GM21717 (cell line): ENCODE measurements around the gene ITFG2.

Experiments used
- ATAC-seq: cut with Tn5 transposase; IDR thresholded peaks from one replicate; pipeline ENCODE4 v1.9.1; 2021; ENCODE audit warnings: mild to moderate bottlenecking, moderate library complexity; ENCODE audit not compliant: unreplicated experiment

Gene ITFG2

GRCh38 chr12:2826721-2827515 lies 14.4 kb downstream of the ITFG2 start:
- no peak for ATAC-seq

- no peak for ATAC-seq
Observed at GRCh38 chr12:2829275-2829674, 16.8 kb downstream of the ITFG2 start.

GRCh38 chr12:2832550-2833127 lies 20.2 kb downstream of the ITFG2 start:
- no peak for ATAC-seq

GRCh38 chr12:2833327-2833726 lies 20.9 kb downstream of the ITFG2 start:
- ATAC-seq = no peak

DNA sequence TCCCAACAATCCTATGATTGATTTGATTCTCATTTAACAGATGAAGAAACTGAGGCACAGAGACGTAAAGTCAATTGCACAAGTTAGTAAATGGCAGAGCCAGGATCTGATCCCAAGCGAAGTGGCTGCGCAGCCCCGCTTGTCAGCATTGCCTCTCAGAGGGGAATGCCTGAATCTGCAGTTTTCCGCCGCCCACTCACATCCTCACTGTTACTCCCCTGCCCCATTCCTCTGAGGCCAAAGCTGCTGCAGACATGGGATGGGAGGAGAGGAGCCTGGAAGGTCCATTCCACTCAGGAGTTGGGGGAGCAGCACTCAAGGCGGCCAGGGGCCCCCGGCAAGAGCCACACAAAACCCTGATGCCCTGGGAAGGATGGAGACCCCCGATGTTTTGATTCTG lies 21.3 kb downstream of the ITFG2 start:
- no peak for ATAC-seq

GRCh38 chr12:2834581-2835491 lies 22.4 kb downstream of the ITFG2 start, which contains the start of gene NRIP2:
NRIP2 (minus strand) TSS chr12:2835035; CDS start chr12:2834983, 52 bp downstream.
- no peak for ATAC-seq

DNA sequence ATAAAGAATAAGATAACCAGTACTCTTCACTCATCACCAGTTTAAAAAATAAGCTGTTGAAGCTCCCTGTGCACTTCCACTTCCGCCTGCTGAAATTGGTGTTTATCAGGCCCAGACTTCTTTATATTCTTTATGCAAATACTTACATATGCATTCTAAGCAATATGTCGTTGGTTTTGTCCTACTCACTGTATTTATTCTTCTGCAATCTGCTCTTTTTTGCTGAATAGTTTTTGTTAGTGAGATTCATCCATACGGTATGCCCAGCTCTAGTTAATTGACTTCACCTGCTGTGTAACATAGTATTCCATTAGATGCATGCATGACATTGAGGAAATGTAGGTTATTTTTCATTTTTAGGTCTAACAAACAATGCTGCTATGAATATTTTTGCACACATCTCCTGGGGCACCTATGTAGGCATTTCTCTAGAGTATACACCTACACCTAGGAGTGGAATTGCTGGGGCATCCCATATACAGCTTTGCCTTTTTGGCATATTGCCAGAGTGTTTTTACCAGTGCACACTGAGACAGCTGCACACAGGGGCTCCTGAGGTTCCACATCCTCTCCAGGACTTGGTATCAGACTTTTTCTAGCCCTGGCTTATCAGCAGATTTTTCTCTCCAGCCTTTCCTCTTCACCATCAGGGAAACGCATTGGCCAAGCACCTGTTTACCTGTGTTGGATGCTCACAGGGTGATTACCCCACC lies 23.4 kb downstream of the ITFG2 start:
- ATAC-seq = no peak

DNA sequence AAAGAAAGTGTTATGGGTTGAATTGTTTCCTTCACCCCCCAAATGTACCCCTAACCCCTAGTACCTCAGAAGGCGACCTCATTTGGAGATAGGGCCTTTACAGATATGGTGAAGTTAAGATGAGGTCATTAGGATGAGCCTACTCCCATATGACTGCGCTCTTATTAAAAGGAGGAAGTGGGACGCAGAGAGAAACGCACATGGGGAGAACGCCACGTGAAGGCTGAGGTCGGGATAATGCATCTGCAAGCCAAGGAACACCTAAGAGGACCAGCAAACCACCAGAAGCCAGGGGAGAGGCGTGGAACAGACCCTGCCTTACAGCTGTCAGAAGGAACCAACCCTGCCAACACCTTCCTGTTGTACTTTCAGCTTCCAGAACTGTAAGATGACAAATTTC lies 24.1 kb downstream of the ITFG2 start:
- no peak for ATAC-seq

DNA sequence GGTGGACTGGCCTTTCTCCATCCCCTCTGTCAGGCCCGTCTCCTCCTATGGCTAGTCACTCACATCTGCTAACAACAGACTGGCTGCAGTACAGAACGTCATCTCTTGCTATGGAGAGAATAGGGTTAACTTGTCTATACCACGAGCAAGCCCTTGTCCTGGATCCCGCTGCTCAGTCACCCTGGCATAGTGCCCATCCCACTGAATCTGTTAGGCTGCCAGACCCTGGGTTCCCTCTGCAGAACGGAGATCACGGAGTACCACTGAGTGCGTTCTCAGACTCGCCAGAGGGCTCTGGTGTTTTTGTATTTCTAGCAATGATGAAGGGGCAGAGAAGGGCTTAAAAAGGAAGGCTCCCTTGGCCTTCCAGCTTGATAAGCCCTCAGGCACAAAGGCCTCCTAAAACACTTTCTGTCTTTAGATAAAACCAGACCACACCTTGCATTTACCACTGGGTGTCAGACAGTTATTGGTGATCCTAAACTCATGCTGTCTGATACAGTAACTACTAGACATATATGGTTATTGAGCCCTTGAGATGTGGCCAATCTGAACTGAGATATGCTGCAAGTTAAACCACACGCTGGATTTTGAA lies 28.7 kb downstream of the ITFG2 start:
- ATAC-seq = no peak

- ATAC-seq = no peak
Observed at GRCh38 chr12:2842948-2843347, 30.5 kb downstream of the ITFG2 start.

- no peak for ATAC-seq
Observed at GRCh38 chr12:2844786-2845185, 32.3 kb downstream of the ITFG2 start.

- no peak for ATAC-seq
Observed at GRCh38 chr12:2845280-2845679, 32.8 kb downstream of the ITFG2 start.

DNA sequence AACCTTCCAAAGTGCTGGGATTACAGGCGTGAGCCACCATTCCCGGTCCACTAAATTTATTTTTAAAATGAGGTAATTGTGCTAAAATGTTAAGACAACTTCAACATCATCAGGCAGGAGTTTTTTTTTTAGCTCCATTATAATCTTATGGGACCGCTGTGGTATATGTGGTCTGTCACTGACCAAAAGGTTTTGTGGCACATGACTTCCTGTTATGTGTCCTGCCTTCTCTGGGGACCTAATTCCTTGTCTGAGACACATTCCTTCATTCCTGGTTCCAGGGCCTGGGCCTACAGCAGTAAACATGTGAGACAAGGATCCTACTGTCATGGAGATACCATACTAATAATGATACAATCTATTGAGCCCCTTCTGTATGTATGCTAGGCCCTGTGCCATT lies 39.5 kb downstream of the ITFG2 start:
- ATAC-seq = no peak

- ATAC-seq = no peak
Observed at GRCh38 chr12:2853626-2854025, 41.2 kb downstream of the ITFG2 start.

DNA sequence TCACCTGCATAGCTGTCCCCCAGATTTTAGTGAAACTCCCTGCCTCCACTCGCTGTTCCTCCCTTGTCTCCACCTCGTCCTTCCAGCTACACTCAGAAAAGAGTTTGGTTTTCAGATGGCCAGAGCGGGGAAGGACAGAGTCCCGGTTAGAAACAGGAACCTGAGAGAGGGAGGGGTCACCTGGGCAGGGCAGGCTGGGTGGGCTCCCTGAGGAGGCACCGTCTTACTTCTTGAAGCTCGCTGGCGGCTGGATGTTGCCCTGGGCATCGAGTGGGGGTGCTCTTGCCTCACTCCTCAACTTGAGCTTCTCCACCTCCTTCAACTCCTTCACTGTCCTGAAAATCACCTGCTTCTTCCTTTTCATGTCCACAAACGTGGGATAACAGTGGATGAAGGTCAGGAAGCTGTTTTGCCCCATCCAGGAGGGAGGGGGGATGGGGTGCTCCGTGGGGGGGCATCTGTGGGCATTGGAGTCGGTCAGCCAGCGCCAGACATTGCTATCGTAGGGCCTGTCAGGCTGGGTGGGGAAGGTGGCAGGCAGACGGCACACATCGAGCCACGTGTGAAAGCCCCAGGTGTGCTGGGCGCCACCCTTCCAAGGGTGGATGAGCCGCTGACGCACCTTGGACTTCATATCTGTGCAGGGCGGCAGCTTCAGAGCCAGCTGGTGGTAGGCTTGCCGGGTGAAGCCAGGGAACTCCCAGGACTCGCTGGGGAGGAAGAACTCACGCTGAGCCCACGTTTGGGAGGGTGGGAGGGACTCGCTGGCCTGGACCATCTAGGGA lies 42.4 kb downstream of the ITFG2 start:
- ATAC-seq = no peak

DNA sequence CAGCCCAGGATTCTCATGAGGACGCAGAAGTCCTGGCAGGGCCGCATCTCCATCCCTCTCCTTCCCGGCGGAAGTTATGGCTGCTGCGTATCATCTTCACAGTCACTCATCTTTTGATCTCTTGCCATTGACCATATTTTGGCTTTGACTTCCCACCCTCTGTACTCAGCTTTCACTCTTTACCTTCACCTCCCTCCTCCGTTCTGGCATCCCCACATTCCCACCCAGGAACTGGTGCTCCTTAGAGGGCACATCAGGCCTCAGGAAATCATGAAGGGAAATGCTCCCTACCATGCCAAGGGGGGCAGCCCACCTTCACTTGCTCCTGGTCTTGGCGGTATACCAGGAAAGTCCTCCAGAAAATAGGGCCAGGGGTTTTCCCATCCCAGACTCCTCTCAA lies 43.1 kb downstream of the ITFG2 start:
- ATAC-seq = no peak

- ATAC-seq = no peak
Observed at GRCh38 chr12:2856051-2856450, 43.6 kb downstream of the ITFG2 start.

DNA sequence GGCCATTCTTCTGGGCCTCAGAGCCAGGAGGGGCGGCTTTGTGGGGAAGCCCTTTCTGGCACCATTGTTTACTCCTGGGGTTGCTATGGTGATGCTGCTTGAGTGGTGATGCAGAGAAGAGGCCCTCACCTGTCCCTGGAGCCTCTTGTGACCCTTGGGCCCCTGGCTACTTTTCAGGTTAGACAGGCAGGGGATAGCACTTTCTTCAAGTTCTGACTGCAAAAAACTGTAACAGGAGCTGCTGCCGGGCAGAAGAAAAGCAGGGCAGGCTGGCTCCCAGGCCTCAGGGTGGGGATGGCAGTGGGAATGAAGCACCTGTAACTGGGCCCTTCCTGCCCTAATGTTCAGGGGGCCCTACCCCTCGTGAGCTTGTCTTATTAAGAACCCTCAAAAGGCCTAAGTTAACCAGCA lies 44.6 kb downstream of the ITFG2 start, which contains the start of gene TEX52:
Gene TEX52, minus strand, starts transcription at position 19 of the 411 bp plus-strand sequence. Its CDS starts 13 bp downstream, at position 6.
- no peak for ATAC-seq

DNA sequence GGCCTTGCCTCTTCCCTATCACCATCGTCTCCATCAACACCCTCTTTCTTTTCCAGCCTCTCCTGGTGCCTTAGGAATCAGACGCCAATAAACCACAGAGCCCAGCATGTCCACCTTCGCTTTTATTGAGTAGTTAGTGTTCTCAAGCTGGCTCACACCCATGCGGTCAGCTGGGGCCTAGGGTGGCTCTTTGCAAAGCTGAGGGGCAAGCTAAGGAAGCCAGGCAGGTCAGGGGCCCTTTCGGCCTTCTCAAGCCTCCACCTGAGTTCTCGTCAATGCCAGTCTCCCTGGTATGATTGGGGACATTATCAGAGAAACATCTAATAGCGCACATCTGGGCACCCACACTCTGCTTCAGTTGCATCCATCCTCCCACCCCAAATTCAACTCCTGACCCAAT lies 45.1 kb downstream of the ITFG2 start:
- no peak for ATAC-seq

DNA sequence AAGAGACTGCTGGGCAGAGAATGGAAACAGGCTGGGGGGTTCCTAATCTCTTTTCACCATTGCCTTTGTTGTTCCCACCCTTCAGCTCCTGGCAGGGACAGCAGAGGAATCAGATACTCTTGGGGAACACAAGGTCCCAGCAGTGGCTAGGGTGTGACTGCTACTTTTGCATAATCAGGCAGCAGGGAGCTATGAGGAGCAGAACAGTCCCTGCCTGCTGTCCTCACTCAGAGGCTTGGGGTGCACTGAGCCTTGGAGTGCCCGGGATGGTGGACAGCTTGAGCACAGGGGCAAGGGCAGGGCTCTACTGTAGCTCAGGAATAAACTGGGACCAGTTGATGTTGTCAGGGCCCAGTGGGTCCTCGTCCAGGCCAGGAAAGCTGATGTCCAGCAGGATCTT lies 45.9 kb downstream of the ITFG2 start:
- no peak for ATAC-seq
